Measurements from ENCODE around the gene RNF212. TPM values are rescaled to one million over a fixed set of nuclear protein-coding genes. Genes with fewer than 3 reads are reported as not detected.

RNF212 gene
- total RNA-seq, 1 donor from 2014 or later = 6.9 TPM

DNA sequence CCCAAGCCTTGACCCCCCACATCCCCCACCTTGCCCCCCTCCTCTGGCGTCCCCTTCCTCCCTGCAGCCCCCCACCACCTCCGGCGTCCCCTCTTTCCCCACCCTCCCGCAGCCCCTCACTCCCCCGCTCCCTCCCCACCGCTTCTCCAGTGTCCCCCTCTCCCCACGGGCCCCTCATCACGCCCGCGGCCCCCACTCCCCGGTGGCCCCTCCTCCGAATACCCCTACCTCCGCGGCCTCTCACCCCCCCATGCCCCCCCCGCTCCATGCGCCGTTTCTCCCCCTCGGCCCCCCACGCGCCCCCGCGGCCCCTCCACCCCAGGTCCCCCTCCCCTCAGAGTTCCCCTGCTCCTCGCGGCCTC is 562 bp downstream of the RNF212 start:
- H3K27ac ChIP-seq = no peak overlapping the region
- no peak overlapping the region for H3K4me3 ChIP-seq
- intact Hi-C loops (cut with DNase I) = no loop called here
- H3K27me3 ChIP-seq = peaks cover 5% of the 10 kb centered on the region
- no peaks in the 10 kb centered on the region for H3K4me1 ChIP-seq
- TF ChIP-seq, protein P1, sequence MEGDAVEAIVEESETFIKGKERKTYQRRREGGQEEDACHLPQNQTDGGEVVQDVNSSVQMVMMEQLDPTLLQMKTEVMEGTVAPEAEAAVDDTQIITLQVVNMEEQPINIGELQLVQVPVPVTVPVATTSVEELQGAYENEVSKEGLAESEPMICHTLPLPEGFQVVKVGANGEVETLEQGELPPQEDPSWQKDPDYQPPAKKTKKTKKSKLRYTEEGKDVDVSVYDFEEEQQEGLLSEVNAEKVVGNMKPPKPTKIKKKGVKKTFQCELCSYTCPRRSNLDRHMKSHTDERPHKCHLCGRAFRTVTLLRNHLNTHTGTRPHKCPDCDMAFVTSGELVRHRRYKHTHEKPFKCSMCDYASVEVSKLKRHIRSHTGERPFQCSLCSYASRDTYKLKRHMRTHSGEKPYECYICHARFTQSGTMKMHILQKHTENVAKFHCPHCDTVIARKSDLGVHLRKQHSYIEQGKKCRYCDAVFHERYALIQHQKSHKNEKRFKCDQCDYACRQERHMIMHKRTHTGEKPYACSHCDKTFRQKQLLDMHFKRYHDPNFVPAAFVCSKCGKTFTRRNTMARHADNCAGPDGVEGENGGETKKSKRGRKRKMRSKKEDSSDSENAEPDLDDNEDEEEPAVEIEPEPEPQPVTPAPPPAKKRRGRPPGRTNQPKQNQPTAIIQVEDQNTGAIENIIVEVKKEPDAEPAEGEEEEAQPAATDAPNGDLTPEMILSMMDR (IDR thresholded peaks at IDR 0.05) = no peak
- DNase-seq (no peak), ATAC-seq (no peak)
- no peaks in the 10 kb centered on the region for H3K36me3 ChIP-seq
- H3K9me3 ChIP-seq = no peaks in the 10 kb centered on the region

DNA sequence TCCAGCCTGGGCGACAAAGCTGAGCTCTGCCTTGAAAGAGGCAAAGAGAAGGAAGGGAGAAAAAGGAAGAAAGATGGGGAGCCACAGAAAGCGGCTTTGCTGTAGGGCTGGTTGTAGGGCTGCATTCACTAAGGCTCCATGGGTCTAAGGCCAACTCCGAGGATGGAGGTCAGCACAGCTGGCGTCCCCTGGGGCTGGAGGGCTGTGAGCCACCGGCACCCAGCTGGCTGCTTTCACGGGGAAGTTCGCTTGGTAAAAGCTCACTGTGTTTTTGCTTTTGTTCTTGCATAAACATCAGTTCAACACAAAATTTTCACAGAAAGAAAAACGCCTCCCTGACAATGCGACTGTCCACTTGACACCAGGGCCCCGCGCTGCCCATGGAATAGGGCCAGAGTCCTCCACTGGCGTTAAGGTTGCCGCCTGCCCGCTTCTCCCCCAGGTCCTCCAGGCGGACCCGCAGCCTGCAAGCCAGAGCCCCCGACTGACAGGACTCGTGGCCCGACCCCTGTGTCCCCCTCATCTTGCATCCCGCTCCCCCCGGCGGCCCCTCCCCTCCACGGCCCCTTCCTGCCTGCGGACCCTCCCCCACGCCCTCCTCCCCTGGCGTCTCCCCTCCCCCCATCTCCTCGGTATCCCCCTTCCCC is 1.1 kb downstream of the RNF212 start:
- TF ChIP-seq, protein P1 (IDR thresholded peaks at IDR 0.05) = no peak
- no peaks in the 10 kb centered on the region for H3K9me3 ChIP-seq
- H3K27ac ChIP-seq = no peak overlapping the region
- H3K27me3 ChIP-seq = peaks cover 5% of the 10 kb centered on the region
- ATAC-seq = no peak
- intact Hi-C loops (cut with DNase I) = no loop called here
- H3K36me3 ChIP-seq = no peaks in the 10 kb centered on the region
- DNase-seq = no peak
- no peaks in the 10 kb centered on the region for H3K4me1 ChIP-seq
- H3K4me3 ChIP-seq = no peak overlapping the region

DNA sequence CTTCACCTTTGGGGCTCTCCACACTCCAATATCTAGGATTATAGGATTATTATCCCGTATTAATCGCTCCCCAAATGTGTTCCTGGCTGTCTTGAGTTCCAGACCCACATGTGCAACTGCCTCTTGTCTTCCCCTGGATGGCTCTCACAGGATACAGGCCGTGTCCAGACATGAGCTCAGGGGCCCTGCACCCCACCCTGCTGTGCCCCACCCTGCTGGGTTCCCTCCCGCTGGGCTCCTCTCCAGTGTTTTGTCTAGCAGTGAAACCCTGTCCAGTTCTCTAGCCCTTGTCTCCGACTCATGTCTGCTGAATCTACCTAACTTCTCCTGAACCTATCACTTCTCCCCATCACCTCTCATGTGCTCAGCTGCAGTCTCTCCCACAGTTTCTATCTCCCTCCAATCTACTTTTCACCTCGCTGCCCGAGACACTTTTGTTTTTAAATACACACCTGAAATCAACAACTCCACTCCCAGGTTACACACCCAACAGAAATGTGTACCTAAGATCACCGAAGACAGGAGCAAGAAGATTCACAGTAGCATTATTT is 2.0 kb downstream of the RNF212 start:
- intact Hi-C loops (cut with DNase I) = no loop called here
- ATAC-seq (no peak), DNase-seq (no peak)
- Histone ChIP-seq H3K36me3 (no peaks in the 10 kb centered on the region), H3K27ac (no peak overlapping the region), H3K9me3 (no peaks in the 10 kb centered on the region), H3K27me3 (peaks cover 5% of the 10 kb centered on the region), H3K4me1 (no peaks in the 10 kb centered on the region), H3K4me3 (no peak overlapping the region)
- TF ChIP-seq, protein P1 (IDR thresholded peaks at IDR 0.05) = no peak

DNA sequence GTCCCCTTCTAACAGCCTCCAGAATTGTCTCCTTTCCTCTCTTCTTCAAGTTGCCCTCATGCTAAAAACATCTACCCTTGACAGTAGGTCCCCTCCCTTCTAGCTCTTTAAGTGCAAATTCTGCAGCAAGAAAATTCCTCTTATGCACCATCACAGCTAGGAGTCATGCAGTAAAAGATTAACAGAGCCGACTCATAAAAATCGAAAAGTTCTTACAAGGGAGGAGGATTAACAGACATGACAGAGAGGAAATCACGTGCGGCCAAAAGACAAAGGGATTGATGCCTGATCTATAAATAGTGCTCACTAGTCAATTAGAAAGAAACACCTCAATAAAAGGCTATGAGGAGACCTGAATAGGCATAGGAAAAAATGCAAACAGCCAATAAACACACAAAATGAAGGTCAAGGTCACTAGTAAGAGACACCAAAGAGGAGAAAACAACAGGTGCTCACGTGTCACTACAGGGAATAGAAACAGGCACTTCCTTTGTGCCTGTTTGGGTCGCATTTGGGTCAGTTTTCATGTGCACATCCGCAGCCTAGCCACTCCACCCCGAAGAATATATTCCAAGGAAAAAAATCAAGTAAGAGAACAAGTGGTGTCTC is 3.4 kb downstream of the RNF212 start:
- Histone ChIP-seq H3K27ac (no peak overlapping the region), H3K9me3 (no peaks in the 10 kb centered on the region), H3K4me1 (no peaks in the 10 kb centered on the region), H3K36me3 (no peaks in the 10 kb centered on the region), H3K4me3 (no peak overlapping the region), H3K27me3 (peaks cover 5% of the 10 kb centered on the region)
- intact Hi-C loops (cut with DNase I) = no loop called here
- DNase-seq (no peak), ATAC-seq (no peak)
- TF ChIP-seq, protein P1 (IDR thresholded peaks at IDR 0.05) = no peak

DNA sequence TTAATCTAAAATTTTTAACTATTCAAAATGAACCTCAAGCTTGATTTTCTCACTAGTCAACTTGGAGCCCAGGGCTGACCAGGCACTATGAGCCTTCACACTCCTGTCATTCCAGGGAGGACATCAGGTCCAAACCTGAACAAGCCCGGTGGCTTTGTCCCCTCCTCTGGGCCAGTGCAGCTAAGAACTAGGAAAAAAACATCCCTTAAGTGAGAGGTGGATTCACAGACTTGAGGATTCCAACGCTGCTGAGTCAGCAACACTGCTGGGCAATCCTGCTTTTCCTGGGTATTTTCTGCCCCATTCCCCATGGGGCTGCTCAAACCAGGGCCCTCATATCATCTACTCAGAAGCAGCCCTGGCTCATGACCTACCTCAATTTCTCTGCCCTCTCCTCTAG is 4.0 kb downstream of the RNF212 start:
- TF ChIP-seq, protein P1 (IDR thresholded peaks at IDR 0.05) = no peak
- Histone ChIP-seq H3K36me3 (no peaks in the 10 kb centered on the region), H3K27me3 (peaks cover 5% of the 10 kb centered on the region), H3K27ac (no peak overlapping the region), H3K4me1 (no peaks in the 10 kb centered on the region), H3K9me3 (no peaks in the 10 kb centered on the region), H3K4me3 (no peak overlapping the region)
- intact Hi-C loops (cut with DNase I) = no loop called here
- ATAC-seq = no peak
- DNase-seq = no peak

Measured in upper lobe of right lung (tissue), 1 donor.